Renal cortical epithelial cell (primary cell): Measurements from ENCODE around the gene ACTG2. TPM values are rescaled to one million over a fixed set of nuclear protein-coding genes. Genes with fewer than 3 reads are reported as not detected.
A peak's percentile ranks its signal among the peaks of the same experiment; 100 is the strongest.
"Not testable (repeated sequence)": the region's sequence is repeated elsewhere in the genome, so short reads cannot be mapped to it uniquely, and the experiment has no call there.

ENCODE experiments used
- DNase-seq: peaks from one replicate; pipeline ENCODE4 v3.0.0-alpha.2; 2011; ENCODE audit warnings: low read depth
- total RNA-seq: library from RNA; depleted of rRNA; stranded (reverse); fragments of >200 nt; gene quantifications from 2 replicates; pipeline ENCODE4 v1.2.3, GENCODE V29; 2014

ACTG2 gene
- total RNA-seq: 0.15 TPM in 1 of 2 replicates, not detected in the other

DNA sequence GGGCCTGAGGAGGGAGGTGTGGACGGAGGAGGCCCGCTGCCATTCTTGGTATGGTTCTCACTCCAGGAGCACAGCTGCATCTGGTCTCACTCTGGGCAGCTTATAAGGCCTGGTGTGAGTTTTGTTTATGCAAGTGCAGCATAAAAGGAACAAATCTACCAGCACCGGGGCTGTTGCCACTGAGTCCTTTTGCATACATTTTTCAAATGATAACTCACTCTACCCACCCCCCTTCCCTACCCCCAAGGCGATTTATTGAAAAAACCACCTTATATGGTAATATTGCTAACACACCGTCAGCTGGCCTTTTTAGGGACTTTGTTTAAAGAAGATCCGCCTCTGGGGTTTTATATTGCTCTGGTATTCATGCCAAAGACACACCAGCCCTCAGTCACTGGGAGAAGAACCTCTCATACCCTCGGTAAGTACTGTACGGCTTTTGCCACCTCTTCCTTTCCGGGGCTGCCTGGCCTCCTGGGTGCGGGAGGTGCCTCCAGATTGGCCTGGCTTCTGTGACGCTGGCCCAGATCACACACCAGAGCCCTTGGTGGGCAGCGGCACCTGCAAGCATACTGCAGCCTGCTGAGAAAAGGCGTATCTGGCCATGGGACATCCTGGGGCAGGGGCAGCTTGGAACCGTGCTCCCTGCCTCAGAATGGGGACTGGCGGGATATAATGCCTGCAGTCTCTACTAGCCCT is at the start of gene ACTG2:
ACTG2 (plus strand) TSS at position 378 of the 699 bp plus-strand sequence. CDS start 8,304 bp downstream, outside the sequence.
- no peak for DNase-seq

DNA sequence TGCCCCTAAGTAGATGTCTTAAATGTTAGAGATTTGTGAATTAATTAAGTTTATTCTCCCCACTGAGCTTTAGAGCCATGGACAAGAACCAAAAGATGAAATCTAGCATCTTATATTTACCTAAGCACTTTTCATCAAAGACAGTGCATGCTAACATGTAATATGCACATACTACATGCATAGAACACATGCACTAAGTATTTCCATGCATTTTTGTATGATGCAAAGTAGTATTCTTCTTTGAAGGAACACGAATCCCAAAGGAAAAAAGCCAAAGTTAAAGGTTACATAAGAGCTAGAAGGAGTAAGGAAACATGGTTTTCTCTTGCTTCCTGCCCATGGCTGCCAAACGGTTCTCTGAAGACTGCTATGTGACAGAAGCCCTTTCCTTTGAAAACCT is 48.7 kb upstream of the ACTG2 start:
- DNase-seq: no peak

DNA sequence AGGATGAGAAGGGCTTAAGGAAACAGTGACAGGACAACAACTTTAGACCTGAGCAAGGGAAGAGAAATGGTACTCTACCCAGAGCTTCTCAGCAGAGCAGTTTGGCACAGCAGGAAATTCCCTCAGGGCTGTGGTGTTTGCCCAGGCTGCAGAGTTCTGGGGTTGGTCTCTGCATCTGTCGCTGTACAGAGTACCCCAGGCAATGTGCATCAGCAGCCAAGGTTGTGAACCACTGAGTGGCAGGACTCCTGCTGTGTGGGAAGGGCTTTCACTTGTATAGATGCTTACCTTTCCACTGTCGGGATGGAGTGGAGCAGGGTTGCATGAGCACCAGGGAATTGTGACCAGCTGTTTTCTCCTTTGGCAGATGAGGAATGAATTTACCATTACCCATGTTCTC is 42.8 kb upstream of the ACTG2 start:
- DNase-seq: no peak

DNA sequence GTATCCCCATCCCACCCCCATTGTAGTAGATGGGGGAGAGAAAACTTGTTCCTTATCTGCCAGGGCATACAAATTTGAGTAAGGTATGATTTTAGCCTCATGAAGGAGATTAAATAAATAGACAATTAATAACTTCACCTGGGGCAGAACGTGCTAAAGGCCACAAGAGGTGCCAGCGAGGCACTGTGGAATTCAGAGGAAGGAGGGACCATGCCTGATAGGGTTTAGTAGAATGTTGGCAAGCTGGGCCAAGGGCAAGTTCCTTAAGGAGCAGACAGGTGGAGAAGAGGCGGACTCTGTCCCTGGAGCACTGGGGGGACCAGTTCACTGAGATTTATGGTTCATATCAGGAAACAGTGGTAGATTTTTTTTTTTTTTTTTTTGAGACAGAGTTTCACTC is 41.5 kb upstream of the ACTG2 start:
- peak; percentile 25 for DNase-seq

DNA sequence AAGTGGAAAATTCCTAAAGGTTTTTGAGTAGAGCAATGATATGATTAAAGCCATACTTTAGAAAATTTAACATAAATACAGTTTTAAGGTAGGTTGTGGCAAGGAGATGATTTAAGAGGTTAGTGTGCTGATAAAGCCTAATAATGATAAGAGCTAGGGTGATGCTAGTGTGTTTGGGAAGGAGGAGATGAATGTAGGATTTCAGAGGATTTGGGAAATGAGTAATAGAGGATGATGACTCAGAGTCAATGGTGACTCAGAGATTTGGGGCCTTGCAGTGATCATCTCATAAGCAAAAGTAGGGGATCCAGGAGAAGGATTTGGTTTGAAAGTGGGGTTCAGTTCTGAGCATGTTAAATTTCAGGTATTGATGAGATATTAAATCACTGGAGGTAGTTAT is 40.8 kb upstream of the ACTG2 start:
- peak; percentile 52 for DNase-seq

DNA sequence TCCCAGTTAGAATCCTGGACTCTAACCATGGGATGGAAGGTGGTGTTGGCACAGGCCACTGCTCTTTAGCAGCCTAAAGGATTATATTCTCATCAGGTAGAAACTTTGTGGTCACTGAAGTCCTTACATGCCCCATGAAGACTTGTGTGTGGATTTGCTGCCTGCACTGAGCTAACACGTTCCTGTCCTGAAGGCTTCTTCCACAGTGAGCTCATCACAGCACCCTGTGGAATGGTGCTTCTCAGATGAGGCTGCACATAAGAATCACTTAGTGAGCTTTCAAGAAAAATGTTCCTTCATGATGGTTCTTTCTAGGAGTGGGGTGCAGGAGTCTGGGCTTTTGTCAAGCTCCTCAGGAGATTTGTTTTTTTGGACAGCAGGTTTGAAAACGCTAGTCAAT is 37.3 kb upstream of the ACTG2 start:
- DNase-seq: no peak

DNA sequence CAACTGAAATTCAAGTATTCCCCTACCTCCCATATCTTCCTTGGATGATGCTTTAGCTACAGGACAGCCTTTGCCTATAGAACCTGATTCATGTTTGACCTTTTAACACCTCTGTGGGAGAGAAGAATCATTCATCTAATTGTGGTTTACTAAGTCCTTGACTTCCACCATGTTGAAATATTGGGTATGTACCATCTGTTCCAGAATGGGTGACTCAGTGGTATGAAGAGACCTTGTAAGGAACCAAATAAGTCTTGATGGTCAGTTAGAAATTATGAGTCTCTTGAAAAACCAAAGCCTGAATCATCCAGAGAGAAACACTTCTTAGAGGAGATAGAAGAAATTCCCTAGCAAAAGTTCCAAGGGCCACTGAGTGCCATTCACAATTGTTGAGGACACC is 36.6 kb upstream of the ACTG2 start:
- peak; percentile 70 for DNase-seq

DNA sequence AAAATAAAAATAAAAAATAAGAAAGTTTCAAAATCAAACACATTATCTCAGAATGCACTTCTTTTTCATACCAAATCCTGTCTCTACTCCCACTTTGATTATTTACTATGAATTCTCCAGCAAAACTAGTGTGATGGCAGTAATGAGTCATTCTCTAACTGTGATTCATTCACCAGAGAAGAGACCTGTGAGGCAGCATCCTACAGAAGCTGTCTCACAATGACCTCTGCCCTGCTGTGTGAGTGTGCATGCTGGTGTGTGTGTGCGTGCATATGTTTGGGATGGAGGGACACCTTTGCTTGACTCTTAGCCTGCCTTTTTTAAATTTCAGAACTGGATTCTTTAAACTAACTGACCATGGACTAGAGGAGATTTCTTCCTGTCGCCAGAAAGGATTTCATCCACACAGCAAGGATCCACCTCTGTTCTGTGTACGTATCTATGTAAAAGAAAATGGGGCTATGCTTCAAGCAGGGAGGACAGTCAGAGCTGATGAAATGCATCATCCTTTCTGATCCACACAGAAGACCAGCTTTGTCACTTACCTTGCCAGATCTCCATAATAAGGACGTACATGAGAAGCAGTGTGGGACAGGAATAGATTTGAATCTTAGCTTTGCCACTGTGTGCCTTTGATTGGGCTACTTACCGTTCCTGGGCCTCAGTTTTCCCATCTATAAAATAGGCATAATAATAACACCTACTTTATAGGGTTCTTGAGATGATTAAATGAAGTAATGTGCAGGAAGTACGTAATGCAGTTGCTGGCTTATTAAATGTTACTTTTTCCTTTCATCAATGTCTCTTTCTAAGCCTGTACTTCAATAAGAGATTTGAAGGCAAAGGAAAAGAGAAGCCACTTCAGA is 32.9 kb upstream of the ACTG2 start:
- peak; percentile 81 for DNase-seq

DNA sequence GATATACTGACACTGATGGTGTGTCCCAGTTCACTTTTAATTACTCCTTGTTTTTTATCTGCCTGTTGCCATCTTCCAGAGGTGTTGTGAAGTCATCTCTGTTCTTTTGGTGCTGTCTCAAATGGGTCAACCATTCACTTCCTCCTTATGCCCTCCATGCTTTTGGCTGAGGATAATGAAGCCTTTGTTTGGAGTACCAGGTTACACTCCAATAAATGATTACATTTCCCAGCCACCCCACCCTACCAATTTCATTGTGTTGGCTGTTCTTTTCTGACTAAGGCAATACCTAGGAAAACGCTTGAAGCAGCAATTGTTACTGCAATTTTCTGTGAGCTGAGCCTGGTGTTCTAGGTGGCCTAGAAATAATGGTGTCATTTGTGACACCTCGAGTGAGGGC is 29.8 kb upstream of the ACTG2 start:
- no peak for DNase-seq

DNA sequence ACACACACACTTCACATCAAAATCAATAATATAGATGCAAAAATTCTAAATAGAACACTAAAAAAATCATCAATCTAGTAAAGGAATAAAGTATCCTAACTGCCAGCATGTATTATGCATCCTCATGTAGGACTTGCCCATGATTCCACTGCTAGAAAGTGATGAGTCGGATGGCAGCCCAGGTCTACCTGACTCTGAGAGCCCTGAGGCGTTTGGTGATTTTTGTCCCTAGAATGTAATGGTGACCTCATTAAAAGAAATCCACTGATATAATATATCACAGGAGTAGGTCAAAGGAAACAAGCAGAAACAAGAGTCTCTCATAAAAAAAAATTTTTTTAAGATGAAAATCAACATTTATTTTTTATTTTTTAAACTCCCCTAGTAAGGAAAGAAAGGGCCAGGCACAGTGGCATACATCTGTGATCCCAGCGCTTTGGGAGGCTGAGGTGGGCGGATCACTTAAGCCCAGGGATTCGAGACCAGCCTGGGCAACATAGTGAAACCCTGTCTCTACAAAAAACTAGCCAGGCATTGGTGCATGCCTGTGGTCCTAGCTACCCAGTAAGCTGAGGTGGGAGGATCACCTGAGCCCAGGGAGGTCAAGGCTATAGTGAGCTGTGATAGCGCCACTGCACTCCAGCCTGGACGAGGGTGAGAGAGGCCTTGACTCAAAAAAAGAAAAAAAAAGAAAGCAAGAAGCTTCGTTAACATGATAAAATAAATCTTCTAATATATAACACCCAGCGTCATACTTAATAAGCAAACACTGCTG is 24.4 kb upstream of the ACTG2 start:
- DNase-seq: no peak

DNA sequence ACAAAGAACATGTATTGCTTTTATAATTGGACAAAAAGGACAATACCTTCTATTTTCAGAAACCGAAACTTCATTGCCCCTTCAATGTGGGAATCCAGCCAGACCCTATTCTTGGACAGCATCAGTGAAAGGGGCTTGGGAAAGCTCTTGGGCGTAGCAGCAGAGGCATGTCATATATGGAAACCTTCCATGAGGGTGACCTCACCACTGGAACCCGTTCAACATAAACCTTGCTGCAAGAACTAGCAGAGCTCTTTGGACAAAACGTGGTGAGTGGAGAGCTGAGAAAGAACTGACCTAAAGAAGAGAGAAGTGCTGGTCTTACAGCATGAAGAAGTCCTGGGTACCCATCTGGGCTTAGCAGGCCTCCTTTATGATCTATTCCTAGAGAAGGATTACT is 22.7 kb upstream of the ACTG2 start:
- no peak for DNase-seq

DNA sequence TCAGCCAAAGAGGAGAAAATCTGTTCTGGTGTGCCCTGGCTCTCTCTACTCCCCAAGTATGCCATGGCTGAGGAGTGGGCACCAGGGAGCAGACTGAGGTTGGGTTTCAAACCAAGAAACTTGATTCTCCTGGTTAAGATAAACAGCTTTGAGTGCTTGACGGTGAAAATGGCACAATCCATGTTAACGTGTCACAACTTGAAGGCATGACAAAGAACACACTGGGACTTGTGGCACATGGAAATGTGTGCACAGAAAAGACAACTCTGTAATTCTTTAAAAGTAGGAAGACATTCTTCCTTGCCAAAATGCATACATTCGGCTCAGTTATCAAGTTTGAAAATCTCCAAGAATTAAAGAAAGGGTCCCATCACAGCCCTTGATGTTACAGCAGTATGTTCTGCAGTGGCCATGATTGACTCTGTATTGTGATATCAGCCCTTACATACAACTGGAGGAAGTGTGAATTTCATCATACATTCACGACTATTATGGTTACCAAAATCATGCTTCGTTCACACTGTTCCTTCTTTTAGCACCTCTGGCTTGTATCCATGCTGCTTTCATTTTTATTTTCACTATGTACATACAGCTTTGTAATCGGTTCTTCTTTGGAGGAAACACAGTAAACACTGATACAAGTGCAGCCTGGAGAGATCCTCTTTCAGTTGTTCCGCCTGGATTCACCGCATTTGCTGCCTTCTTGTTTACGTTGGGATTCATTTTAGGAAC is 15.6 kb upstream of the ACTG2 start:
- DNase-seq: no peak

DNA sequence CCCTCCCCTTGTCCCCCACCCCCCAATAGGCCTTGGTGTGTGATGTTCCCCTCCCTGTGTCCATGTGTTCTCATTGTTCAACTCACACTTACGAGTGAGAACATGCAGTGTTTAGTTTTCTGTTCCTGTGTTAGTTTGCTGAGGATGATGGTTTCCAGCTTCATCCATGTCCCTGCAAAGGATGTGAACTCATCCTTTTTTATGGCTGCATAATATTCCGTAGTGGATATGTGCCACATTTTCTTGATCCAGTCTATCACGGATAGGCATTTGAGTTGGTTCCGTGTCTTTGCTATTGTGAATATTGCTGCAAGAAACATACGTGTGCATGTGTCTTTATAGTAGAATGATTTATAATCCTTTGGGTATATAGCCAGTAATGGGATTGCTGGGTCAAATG is 14.8 kb upstream of the ACTG2 start:
- not testable (repeated sequence) for DNase-seq

DNA sequence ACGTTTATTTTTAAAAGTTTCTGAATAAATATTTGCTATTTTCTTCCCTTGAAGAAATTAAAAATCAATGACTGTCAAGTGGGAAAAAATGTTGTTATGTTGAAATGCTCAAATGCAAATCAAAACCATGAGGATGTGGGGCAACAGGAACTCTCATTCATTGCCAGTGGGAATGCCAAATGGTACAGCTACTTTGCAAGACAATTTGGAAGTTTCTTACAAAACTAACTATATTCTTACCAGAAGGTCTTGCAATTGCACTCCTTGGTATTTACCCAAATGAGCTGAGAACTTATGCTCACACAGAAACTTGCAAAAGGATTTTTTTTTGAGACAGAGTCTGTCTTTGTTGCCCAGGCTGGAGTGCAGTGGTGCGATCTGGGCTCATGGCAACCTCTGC is 7.4 kb upstream of the ACTG2 start:
- no peak for DNase-seq

DNA sequence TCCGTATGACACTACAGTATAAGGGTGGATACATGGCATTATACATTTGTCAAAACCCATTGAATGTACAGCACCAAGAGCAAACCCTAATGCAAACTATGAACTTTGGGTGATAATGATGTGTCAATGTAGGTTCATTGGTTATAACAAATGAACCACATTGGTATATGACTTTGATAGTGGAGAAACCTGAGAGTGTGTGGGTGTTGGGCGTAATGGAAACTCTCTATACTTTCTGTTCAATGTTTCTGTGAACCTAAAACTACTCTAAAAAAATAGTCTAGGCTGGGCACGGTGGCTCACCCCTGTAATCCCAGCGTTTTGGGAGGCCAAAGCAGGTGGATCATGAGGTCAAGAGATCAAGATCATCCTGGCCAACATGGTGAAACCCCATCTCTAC is 6.5 kb upstream of the ACTG2 start:
- no peak for DNase-seq

DNA sequence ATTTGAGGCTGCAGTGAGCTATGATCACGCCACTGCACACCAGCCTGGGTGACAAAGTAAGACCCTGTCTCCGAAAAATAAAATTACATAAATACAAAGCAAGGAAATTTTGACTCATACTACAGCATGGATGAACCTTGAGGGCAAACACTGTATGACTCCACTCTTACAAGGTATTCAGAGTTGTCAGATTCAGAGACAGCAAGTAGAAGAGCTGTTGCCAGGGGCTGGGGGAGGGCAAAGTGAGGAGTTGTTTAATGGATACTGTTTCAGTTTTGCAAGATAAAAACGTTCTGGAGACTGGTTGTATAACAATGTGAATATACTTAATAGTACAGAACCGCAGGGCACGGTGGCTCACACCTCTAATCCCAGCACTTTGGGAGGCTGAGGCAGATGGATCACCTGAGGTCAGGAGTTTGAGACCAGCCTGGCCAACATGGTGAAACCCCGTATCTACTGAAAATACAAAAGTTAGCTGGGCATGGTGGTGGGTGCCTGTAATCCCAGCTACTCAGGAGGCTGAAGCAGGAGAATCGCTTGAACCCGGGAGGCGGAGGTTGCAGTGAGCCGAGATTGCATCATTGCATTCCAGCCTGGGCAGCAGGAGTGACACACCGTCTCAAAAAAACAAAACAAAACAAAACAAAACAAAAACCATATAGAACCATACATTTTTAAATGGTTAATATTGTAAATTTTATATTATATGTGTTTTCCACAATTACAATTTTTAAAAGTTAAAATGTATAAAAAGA is 5.0 kb upstream of the ACTG2 start:
- not testable (repeated sequence) for DNase-seq

DNA sequence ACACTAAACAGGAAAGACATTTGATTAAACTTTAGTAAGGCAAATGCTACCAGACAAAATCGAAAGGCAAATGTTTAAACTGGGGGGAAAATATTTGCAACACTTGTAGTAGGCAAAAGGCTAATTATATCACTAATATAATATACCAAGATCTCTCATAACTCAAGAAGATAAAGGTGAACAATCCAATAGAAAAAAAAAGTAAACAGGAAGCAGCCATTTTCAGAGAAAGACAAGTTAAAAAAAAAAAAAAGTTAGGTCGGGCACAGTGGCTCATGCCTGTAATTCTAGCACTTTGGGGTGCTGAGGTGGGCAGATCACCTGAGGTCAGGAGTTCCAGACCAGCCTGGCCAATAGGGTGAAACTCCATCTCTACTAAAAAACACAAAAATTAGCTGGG is 4.4 kb upstream of the ACTG2 start:
- DNase-seq: no peak

DNA sequence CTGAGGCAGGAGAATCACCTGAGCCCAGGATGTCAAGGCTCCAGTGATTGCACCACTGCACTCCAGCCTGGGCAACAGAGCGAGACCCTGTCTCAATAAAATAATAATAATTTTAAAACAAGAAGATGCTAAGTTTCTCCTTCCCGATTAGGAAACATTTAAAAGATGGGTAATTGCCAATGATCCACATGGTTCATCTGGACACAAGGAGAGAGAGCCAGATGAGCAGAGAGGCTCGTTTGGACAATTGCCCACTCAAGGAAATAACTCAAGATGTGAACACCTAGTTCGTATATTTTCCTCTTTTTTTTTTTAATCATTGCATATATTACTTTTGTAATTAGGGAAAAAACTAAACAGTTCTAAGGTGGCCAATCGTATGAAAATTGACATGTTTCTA is 3.6 kb upstream of the ACTG2 start:
- DNase-seq: no peak

DNA sequence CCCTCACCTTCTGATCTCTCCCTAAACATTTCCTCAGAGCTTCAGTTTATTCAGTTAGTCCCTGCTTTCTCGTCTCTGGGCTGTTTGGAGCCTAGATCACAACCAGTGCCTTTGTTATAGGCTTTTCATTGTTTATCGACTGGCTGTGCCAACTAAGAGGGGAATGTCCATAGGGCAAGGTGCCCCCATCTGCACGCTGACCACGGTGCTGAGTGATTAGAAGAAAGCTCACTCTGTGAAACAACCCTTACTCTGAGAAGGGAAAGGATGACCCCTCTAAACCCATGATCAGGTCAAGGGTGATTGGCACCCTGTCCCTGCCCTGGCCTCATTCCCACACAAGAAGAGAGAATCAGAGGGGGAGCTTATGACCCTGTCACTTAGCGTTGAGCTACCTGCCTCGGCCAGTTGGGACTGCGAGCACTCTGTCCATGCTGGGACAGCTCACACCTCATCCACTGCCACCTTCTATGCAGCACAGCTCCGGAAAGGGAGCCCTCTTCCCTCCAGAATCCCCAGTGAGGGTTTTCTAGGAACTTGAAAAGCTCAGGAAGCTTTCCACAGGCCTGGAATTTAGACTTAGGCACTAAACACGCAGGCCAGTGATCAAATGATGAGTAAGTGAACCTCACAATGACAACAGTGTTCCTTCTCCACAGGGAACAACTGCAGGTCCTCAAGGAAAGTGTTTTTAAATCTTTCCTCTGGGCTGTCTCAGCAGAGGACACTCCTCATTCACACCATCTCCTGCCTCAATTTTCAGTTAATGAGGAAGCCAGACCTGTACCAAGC is 2.3 kb upstream of the ACTG2 start:
- no peak for DNase-seq

DNA sequence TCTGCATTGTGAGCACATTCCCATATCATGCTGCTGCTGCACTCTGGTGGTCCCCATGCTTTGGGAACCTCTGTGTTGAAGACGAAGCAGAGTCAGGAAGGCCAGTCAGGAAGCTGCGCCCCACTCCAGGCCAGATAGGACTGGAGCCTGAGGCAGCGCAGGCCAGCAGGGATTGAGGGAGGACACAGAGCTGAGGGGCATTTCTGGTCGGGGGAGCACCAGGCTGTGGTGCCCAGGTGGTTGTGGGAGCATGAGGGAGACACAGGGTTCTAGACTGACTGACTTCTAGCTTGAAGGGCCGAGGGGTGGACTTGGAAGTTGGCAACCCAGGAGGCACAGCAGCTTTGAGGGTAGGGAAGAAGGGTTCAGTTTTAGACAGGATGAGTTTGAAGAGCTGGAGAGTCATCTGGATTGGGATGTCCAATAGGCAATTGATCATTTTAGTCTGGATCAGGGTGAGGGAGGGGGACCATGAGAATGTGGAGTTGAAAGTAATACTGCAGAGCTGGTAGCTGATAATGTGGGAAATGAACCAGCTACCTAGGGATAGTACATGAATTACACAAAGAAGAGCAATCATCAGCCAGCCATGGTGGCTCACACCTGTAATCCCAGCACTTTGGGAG is 1.4 kb upstream of the ACTG2 start:
- DNase-seq: no peak
